HG03575 (cell line): ENCODE results near the gene NR6A1.
"Not testable (repeated sequence)": the region's sequence is repeated elsewhere in the genome, so short reads cannot be mapped to it uniquely, and the experiment has no call there.

ENCODE experiments used
- ATAC-seq: cut with Tn5 transposase; IDR thresholded peaks from one replicate; pipeline ENCODE4 v1.9.1; 2021; ENCODE audit not compliant: unreplicated experiment, insufficient number of reproducible peaks, low FRiP score; ENCODE audit errors: extremely low read depth

NR6A1 gene

GRCh38 chr9:124741149-124741548, 30.0 kb downstream of the NR6A1 start:
- no peak for ATAC-seq

GRCh38 chr9:124739360-124739759, 31.8 kb downstream of the NR6A1 start:
- no peak for ATAC-seq

DNA sequence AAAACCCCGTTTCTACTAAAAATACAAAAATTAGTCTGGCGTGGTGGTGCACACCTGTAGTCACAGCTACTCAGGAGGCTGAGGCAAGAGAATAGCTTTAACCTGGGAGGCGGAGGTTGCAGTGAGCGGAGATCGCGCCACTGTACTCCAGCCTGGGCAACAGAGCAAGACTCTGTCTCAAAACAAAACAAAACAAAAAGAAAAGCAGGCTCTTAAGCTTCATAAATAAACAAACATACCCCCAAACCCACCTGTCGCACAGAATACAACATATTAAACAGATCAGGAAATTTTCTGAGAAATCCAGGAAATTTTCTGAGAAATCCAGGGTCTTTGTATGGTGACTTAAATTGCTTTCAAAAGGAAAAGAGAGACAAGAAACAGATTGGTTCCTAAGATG, 33.0 kb downstream of the NR6A1 start:
- ATAC-seq = not testable (repeated sequence)

DNA sequence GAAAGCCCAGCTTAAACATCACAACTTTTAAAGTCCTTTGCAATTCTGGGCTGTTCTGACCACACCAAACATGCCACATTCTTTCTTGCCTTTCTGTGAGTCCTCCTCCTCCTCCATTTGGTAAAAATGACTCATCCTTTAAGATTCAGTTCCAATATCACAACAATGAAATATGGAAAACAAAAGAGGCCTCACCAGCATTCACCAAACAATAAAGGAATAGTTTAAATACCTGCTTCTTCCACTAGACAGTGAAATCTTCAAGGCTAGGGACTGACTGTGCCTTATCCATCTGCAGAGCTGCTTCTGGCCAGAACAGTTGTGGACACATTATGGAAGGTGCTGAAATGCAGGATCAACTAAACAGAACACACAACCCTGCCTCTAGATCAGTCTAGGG, 36.0 kb downstream of the NR6A1 start:
- no peak for ATAC-seq

DNA sequence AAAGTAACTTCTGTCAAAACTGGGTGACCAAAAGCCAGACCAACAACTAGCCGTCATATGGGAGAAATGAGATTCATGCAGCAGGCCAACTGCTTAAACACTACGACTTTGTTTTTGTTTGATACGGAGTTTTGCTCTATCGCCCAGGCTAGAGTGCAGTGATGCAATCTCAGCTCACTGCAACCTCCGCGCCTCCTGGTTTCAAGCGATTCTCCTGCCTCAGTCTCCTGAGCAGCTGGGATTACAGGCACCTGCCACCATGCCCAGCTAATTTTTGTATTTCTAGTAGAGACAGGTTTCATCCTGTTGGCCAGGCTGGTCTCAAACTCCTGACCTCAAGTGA, 36.4 kb downstream of the NR6A1 start:
- ATAC-seq = not testable (repeated sequence)

DNA sequence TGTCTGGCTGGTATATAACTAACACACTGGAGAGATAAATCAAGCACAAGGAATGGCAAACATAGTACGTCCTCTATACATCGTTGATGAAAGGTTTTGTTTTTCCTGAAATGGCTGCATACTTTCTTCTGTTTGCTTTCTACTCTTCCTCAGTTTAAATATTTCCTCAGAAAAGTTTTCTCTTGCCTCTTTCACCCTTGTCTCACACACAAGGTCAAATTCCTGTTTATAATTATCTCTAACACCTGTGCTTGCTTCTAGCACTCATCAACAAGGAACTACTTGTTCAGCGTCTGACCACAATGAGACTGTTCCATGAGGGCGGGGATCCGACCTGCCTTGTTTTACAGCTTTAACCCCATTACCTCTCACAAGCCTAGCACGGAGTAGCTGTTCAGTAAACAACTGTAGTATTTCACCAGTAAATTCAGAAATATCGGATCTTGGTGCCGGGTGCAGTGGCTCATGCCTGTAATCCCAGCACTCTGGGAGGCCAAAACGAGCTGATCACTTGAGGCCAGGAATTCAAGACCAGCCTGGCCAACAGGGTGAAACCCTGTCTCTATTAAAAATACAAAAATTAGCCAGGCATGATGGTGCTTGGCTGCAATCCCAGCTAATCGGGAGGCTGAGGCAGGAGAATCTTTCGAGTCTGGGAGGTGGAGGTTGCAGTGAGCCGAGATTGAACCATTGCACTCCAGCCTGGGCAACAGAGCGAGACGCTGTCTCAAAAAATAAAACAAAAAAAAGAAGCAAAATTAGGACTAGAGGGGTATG, 37.0 kb downstream of the NR6A1 start:
- ATAC-seq = no peak

DNA sequence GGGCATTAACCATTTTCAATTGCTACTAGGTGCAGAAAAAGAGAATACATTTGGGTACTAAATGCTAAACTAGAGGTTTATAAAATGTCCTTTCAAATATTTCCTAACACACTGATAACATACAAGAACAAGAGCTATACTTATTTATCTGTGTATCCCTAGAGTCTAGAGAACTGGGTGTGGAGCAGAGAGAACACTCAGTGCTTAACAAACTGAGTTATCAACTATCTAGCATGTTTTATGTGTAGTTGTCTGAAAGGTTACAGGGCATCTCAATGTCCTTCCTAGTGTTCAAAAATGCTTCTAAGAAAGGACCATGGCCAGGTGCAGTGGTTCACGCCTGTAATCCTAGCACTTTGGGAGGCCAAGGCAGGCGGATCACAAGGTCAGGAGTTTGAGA, 40.3 kb downstream of the NR6A1 start:
- no peak for ATAC-seq

GRCh38 chr9:124726886-124727285, 44.2 kb downstream of the NR6A1 start:
- no peak for ATAC-seq

DNA sequence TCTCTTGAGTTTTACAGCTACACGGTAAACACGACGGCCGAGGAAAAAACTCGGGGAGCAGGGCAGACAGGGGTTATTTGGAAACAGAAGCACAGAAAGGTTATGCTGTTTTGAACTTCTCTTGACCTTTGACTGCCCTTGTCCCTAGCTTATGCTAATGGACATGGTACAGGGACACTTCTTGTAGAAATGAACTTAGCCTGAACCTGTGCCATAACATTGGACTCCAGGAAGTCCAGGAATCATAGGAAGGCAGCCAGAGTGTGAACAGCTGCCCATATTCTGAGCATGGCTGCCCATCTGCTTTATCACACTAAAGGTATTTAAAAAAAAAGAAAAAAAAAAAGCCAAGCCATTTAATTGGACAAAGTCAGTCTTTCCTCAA, 46.1 kb downstream of the NR6A1 start:
- no peak for ATAC-seq

DNA sequence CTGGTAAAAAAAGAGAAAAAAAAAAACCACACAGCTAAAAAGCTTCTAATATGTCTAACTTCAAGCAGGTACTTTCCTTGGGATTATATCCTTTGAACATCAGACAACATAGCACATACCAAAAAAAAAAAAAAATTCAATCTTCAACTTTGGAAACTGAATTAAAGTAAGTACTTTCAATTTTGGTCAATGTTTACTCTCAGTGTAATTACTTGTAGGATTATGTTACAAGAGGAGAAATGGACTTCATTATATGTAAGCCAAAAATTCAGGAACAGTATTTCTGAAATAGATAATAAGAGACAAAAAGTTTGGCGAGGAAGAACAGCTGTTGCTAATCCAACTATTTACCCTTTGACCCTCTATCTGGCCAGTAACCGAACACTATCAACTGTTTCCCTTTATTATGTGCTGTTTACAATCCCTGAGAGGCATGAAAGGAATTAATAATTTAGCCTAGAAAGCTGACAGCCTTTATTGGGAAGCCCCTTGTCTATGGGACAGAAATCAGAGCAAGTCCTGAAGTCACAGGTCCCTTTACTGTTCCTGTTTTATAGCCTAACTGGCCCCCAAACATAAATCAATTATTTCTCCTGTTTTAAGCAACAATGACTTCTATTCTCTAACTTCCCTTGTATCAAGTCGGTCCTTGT, 46.6 kb downstream of the NR6A1 start:
- ATAC-seq = no peak

GRCh38 chr9:124723352-124723751, 47.8 kb downstream of the NR6A1 start:
- no peak for ATAC-seq

GRCh38 chr9:124721109-124721906, 49.8 kb downstream of the NR6A1 start:
- ATAC-seq = no peak

- ATAC-seq = no peak
Measured at GRCh38 chr9:124720429-124721108, 50.5 kb downstream of the NR6A1 start.

GRCh38 chr9:124718928-124719327, 52.2 kb downstream of the NR6A1 start:
- no peak for ATAC-seq

GRCh38 chr9:124717597-124717996, 53.5 kb downstream of the NR6A1 start:
- ATAC-seq = no peak

- ATAC-seq = no peak
Measured at GRCh38 chr9:124716808-124717207, 54.3 kb downstream of the NR6A1 start.

GRCh38 chr9:124710766-124711165, 60.3 kb downstream of the NR6A1 start:
- ATAC-seq = no peak

DNA sequence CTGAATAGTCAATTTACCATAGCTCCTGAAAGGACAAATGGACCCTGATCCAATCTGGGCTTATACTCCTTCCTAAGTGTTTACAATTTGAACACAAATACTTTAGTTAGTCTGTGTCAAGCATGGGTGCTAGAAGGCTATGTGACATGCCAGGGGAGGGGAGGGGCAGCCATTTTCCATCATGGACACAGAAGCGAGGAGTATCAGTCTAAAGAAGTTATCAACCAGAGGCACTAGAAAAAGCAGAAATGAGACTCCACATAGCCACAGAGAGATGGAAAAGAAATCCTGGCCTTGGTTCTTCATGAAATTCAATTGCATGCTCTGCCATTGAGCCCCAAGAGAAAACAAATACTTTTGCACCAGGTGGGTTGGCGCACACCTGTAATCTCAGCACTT, 61.8 kb downstream of the NR6A1 start:
- no peak for ATAC-seq

- no peak for ATAC-seq
Measured at GRCh38 chr9:124708633-124709291, 62.3 kb downstream of the NR6A1 start.
